ENCODE measurements around the gene GRM8.
"Not testable (repeated sequence)": the region's sequence is repeated elsewhere in the genome, so short reads cannot be mapped to it uniquely, and the experiment has no call there.

Gene GRM8

DNA sequence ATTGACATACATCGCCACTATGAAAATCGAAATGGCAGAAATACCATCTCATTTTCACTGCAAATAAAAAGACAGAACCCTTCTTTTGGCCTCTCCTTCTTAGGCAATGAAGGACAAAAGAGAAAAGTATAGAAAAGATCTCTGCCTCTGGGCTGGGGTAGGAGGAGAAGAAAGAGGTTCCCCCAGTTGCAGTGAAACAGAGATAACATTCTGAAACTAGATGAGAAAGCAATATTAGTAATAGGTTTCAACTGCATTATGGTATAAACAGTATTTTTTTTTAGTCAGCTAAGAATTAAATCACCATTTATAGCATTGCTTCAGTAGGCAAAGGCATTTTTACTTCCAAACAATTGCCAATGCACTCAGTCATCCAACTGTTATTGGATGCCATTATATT lies 347.5 kb downstream of the GRM8 start:
- not testable (repeated sequence) for DNase-seq

DNA sequence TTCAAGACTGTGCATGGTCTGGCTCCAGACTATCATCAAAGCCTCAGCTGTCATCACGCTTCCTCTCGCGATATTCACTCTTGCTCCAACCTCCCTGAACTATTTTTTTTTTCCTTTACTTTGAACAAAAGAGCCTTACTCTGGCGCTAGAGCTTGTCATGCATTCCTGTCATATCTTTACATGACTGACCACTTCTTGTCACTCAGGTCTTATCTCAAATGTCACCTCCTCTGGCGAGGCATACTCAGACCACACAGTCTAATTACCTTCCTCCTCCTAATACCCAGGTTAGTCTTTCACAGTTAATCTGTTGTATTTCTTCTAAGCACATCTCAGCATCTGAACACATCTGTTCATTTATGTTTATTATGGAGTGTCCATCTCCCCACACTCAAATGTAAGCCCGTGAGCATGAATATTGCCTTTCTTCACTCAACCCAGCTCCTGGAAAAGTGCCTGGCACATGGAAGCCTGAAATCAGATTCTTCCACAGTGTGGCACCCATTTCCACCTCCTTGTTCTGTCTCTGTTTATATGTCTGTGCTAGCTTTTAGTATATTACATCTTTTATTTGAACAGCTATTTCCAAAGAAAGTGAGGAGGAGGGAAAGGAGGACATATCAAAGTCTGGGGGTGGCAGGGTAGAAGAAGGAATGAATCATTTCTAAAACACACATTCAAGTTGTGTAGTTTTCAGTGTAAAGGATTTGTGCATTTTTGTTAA lies 351.5 kb downstream of the GRM8 start:
- not testable (repeated sequence) for DNase-seq

DNA sequence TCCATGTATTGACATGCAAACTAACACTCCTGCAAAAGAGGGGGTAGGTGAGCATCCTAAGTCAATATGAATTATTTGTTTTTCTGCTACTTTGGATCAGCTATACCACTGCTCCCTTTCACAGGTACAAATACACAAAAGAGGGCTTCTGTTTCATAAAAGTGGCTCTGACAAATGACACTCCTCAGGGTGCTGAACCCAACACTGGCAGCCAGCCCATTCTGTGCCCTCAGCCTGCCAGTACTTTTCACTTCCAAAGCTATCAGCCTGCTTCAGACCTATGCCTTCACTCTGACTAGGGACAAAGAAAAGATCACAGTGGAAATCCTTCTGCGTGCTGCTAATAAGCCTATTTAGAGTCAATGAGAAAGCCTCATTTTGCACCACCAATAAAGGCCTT lies 364.8 kb downstream of the GRM8 start:
- DNase-seq, result not testable (repeated sequence)

DNA sequence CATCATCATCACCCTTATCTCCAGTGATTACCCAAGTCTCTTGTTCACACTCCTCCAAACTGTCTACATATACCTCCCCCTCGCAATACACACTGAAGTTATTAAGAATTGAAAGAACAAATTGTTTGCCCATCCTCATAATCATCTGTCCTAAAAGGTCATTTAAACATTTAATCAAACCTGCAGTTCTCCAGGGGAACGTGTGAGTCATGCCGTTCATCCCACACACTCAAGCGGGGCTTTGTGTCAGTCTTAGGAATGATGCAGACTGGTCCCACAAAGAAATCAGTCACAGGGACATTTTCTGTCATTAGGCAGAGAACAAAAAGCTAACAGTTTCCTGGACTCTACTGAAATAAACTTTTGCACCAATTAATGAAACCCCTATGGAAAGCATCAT lies 365.2 kb downstream of the GRM8 start:
- DNase-seq, result not testable (repeated sequence)

DNA sequence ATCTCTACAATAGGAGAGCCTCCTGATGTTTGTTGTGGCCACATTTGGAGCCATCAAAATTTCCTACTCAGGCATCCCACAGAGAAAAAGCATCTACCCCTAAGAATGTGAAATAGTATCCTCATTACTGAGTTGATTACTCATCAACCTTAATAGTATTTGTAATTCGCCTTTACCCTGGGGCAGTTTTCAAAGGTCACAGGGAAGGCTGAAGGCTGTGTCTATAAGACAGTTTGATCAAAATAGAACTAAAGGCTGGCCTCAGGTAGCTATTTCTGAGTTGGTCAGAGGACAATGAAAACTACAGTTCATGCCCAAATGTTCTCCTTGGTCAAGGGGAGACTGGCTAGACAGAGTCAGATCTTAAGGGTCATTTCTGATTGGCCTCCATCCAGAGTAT lies 370.0 kb downstream of the GRM8 start:
- not testable (repeated sequence) for DNase-seq

- not testable (repeated sequence) for DNase-seq
Measured at GRCh38 chr7:126881908-126882307, 370.8 kb downstream of the GRM8 start.

- DNase-seq, result no peak
Measured at GRCh38 chr7:126881315-126881714, 371.4 kb downstream of the GRM8 start.

DNA sequence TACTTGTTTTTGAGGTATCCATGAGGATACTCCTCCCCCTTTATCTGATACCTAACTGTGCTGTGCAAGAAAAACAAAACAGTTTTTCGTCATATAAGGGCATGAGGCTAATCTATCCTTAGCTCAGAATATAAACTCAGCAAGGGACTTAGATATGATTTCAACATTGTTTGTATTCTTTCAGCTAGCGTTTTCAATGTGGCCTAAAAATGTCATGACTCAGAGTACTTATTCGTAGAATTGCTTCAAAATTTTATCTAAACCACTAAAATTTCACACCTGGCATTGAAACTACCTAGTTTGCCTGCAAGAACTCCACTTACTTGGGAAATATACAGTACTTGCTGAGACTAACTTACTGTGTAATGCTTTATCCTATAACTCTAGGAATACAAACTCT lies 376.2 kb downstream of the GRM8 start:
- not testable (repeated sequence) for DNase-seq

- DNase-seq, result no peak
Measured at GRCh38 chr7:126856691-126857291, 395.9 kb downstream of the GRM8 start.

GRCh38 chr7:126845331-126845730 lies 407.4 kb downstream of the GRM8 start:
- no peak for DNase-seq

GRCh38 chr7:126843883-126844282 lies 408.9 kb downstream of the GRM8 start:
- DNase-seq, result no peak

DNA sequence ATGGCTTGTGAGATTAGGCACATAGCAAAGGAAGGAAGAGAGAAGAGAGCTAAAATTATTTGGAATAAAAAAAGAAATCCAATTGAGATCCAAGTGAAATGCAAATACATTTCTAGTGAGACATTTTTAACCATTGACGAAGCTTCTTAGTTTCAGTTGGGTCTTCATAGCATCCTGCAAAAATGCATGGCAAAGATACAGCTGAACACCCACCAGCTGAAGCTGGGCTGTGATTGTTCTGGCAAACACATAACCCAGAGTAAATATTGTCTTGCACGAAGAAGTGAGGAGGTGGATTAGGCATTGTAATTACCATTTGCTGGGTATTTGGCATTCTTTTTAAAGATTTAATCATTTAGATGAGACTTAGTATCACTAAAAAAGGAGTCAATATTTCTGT lies 409.4 kb downstream of the GRM8 start:
- DNase-seq, result no peak

GRCh38 chr7:126842451-126842850 lies 410.3 kb downstream of the GRM8 start:
- DNase-seq, result no peak

GRCh38 chr7:126840869-126841268 lies 411.9 kb downstream of the GRM8 start:
- peak; percentile 12 for DNase-seq

DNA sequence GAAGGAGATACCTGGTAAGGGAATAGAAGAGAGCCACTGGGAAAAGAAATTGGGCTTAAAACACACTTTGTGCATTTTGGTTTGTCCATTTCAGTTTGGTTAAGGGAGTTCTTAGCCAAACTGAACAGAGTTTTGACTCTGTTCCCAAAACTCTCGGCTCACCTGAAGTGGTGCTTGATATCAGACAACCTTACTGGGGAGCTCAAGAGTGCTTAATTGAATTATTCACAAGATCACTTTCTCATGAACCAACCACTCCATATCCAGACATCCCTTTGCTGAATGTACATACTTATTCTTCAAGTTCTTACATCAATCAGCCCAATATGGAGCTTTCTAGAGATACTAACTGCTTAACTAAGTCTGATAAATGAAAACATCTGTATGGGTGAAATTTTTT lies 413.1 kb downstream of the GRM8 start:
- DNase-seq, result no peak

- no peak for DNase-seq
Measured at GRCh38 chr7:126838194-126838593, 414.5 kb downstream of the GRM8 start.

DNA sequence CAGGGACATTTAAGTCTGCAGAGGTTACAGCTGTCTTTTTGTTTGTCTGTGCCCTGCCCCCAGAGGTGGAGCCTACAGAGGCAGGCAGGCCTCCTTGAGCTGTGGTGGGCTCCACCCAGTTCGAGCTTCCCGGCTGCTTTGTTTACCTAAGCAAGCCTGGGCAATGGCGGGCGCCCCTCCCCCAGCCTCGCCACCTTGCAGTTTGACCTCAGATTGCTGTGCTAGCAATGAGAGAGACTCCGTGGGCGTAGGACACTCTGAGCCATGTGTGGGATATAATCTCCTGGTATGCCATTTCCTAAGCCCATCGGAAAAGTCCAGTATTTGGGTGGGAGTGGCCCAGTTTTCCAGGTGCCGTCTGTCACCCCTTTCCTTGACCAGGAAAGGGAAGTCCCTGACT lies 421.5 kb downstream of the GRM8 start:
- not testable (repeated sequence) for DNase-seq

DNA sequence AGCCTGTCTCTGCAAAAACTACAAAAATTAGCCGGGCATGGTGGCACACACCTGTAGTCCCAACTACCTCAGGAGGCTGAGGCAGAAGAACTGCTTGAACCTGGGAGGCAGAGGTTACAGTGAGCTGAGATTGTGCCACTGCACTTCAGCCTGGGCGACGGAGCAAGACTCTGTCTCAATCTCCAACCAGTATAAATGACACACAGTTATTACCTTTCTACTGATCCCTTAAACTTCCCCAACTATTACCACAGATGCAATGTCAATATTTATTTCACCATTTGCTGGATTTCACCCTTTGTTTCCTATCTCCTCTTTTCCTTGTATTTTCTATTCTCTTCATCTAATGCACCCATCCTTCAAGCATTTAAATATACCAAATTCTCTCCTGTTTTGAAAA lies 431.8 kb downstream of the GRM8 start:
- DNase-seq, result no peak

DNA sequence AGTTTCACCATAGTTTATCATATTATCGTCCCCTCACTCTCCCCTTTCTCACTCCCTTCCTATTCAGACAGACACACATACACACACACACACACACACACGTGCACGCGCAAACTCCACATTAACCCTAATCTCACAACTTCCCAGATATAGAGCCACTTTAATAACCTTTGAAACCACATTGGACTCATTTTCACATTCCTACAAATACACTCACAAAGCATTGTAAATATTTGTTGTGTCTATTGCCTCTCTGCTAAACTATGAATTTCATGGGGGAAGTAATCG lies 433.6 kb downstream of the GRM8 start:
- no peak for DNase-seq

GRCh38 chr7:126818393-126819196 lies 434.1 kb downstream of the GRM8 start:
- DNase-seq, result no peak

GRCh38 chr7:126809188-126809587 lies 443.6 kb downstream of the GRM8 start:
- DNase-seq, result no peak

DNA sequence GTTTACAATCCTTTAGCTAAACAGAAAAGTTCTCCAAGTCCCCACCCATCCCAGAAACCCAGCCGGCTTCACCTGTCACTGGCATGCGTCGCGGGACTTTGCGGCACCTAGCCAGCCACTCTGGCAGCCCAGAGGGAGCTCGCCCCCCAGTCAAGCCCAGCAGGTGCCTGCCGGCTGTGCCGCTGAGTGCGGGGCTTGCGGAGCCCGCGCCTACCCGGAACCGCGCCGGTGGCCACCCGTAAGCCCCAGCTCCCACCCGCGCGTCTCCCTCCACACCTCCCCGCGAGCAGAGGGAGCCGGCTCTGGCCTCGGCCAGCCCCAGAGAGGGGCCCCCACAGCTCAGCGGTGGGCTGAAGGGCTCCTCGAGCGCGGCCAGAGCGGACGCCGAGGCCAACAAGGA lies 446.1 kb downstream of the GRM8 start:
- no peak for DNase-seq

DNA sequence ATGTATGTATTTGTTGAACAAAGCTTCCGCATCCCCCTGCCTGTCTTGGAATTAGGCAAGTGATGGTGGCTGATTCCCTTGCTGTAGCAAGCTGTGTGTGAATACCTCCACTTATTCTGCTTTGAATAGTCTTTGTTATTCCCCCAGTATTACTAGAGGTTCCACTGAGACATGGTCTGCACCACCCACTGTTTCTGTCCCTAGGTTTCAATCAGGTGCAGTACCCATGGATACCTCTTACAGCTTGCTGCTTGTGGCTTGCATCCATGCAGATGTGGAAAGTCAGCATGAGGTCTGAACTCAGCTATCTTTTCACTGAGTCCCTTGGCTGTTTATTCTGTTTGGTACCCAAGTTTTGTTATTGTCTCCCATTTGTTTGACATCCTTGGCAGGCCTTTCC lies 447.4 kb downstream of the GRM8 start:
- DNase-seq, result no peak

DNA sequence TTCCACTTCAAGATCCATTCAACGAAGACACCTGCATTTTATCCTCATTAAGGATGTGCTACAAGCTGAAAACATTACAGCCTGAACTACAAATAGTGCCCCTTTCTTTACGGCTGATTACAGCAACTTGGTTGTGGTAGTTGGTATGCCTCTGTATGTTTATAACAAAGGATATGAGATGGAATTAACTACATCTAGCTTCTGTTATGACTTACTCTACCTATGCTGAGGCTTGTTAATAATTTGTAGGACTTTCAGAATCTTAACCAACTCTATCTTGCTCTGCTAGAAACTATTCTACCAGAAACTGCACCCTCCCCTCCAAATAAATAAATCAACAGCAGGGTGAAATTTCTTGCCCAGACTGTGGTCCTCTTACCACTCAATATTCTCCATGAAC lies 448.1 kb downstream of the GRM8 start:
- no peak for DNase-seq

All from NCI-H2227 treated with DMSO at 0.1 percent for 48 hours (cell line).